ENCODE measurements around the gene LRP1. TPM values are rescaled to one million over a fixed set of nuclear protein-coding genes. Genes with fewer than 3 reads are reported as not detected.

The LRP1 gene
- total RNA-seq, 1 donor from 2014 or later = 24.7 TPM

GRCh38 chr12:57214398-57214781 is 86.1 kb downstream of the LRP1 start:
- Mint-ChIP-seq H3K9me3 (ENCODE audit: unreplicated experiment) (no peaks in the 10 kb centered on the region), H3K27me3 (ENCODE audit: unreplicated experiment) (peaks cover 39% of the 10 kb centered on the region), H3K4me1 (ENCODE audit: unreplicated experiment) (peaks cover 18% of the 10 kb centered on the region), H3K27ac (ENCODE audit: unreplicated experiment) (no peak overlapping the region), H3K4me3 (ENCODE audit: unreplicated experiment) (no peak overlapping the region), H3K36me3 (ENCODE audit: low read depth, unreplicated experiment) (peaks cover 15% of the 10 kb centered on the region)
- peak; percentile 71 for DNase-seq (ENCODE audit: low spot score)
- TF ChIP-seq CTCF (IDR thresholded peaks at IDR 0.05; ENCODE audit: unreplicated experiment) = peak; percentile 51

GRCh38 chr12:57215065-57215464 is 86.8 kb downstream of the LRP1 start:
- H3K4me3 Mint-ChIP-seq (ENCODE audit: unreplicated experiment) = peak overlapping the region; percentile 70
- H3K9me3 Mint-ChIP-seq (ENCODE audit: unreplicated experiment) = no peaks in the 10 kb centered on the region
- H3K36me3 Mint-ChIP-seq (ENCODE audit: low read depth, unreplicated experiment) = peaks cover 15% of the 10 kb centered on the region
- DNase-seq (ENCODE audit: low spot score) = no peak
- H3K27ac Mint-ChIP-seq (ENCODE audit: unreplicated experiment) = peak overlapping the region; percentile 34
- peaks cover 43% of the 10 kb centered on the region for H3K27me3 Mint-ChIP-seq (ENCODE audit: unreplicated experiment)
- peaks cover 20% of the 10 kb centered on the region for H3K4me1 Mint-ChIP-seq (ENCODE audit: unreplicated experiment)
- no peak for TF ChIP-seq CTCF (IDR thresholded peaks at IDR 0.05; ENCODE audit: unreplicated experiment)

- Mint-ChIP-seq H3K4me1 (ENCODE audit: unreplicated experiment) (peaks cover 20% of the 10 kb centered on the region), H3K27me3 (ENCODE audit: unreplicated experiment) (peaks cover 43% of the 10 kb centered on the region), H3K36me3 (ENCODE audit: low read depth, unreplicated experiment) (peaks cover 17% of the 10 kb centered on the region), H3K9me3 (ENCODE audit: unreplicated experiment) (no peaks in the 10 kb centered on the region), H3K4me3 (ENCODE audit: unreplicated experiment) (peak overlapping the region; percentile 29), H3K27ac (ENCODE audit: unreplicated experiment) (peak overlapping the region; percentile 36)
- TF ChIP-seq CTCF (IDR thresholded peaks at IDR 0.05; ENCODE audit: unreplicated experiment) = no peak
- no peak for DNase-seq (ENCODE audit: low spot score)
Observed at GRCh38 chr12:57215668-57216013, 87.4 kb downstream of the LRP1 start.

GRCh38 chr12:57216014-57216911 is 88.0 kb downstream of the LRP1 start, which contains the start of gene NXPH4:
Gene NXPH4 (plus strand): TSS chr12:57216794. CDS start chr12:57216970, 176 bp downstream.
- peaks cover 20% of the 10 kb centered on the region for H3K4me1 Mint-ChIP-seq (ENCODE audit: unreplicated experiment)

More at GRCh38 chr12:57216014-57216911, 88.0 kb downstream of the LRP1 start, which contains the start of gene NXPH4:
- Mint-ChIP-seq H3K27me3 (ENCODE audit: unreplicated experiment) (peaks cover 48% of the 10 kb centered on the region), H3K27ac (ENCODE audit: unreplicated experiment) (peak within 1 kb of the TSS; percentile 36), H3K36me3 (ENCODE audit: low read depth, unreplicated experiment) (peaks cover 19% of the 10 kb centered on the region), H3K9me3 (ENCODE audit: unreplicated experiment) (no peaks in the 10 kb centered on the region), H3K4me3 (ENCODE audit: unreplicated experiment) (peak within 1 kb of the TSS; percentile 29)
- TF ChIP-seq CTCF (IDR thresholded peaks at IDR 0.05; ENCODE audit: unreplicated experiment) = no peak
- no peak for DNase-seq (ENCODE audit: low spot score)
